Upper lobe of left lung (tissue), 6 donors: ENCODE results near the gene TSPAN16. TPM values are rescaled to one million over a fixed set of nuclear protein-coding genes. Genes with fewer than 3 reads are reported as not detected.

Source experiments
- ATAC-seq, 2 donors: fragments of 200-7000 bp; cut with Tn5 transposase; one replicate each; pipeline ENCODE4 v1.9.1; 2022; ENCODE audit warnings: mild to moderate bottlenecking in 2 of 2, moderate library complexity in 2 of 2; ENCODE audit not compliant: low FRiP score in 2 of 2
- DNase-seq, 2 donors: peaks; one replicate each; pipeline ENCODE4 v3.0.0-alpha.2; 2019 to 2020
- H3K27ac ChIP-seq, 4 donors: fragments of 200-600 bp; sonication (generic); one replicate each; pipeline ENCODE4 v1.5.1; 2016 to 2019
- H3K27me3 ChIP-seq, 4 donors: fragments of 200-600 bp; sonication (generic); one replicate each; pipeline ENCODE4 v1.5.1; 2017 to 2019
- H3K36me3 ChIP-seq, 4 donors: fragments of 200-600 bp; sonication (generic); one replicate each; pipeline ENCODE4 v1.5.1; 2016 to 2019
- H3K4me1 ChIP-seq, 4 donors: fragments of 200-600 bp; sonication (generic); one replicate each; pipeline ENCODE4 v1.5.1; 2018 to 2019
- H3K4me3 ChIP-seq, 4 donors: fragments of 200-600 bp; sonication (generic); one replicate each; pipeline ENCODE4 v1.5.1; 2017 to 2019; ENCODE audit warnings: mild to moderate bottlenecking in 2 of 4, moderate library complexity in 1 of 4
- H3K9me3 ChIP-seq, 4 donors: fragments of 200-600 bp; sonication (generic); one replicate each; pipeline ENCODE4 v1.5.1; 2018 to 2019
- EP300 ChIP-seq, 4 donors: sonication (generic); formaldehyde crosslinking; IDR thresholded peaks; one replicate each; pipeline ENCODE4 v1.5.1; 2017; ENCODE audit warnings: antibody characterized with exemption in 4 of 4, control low read depth in 2 of 4
- POLR2A ChIP-seq, 4 donors: fragments of 450-650 bp; IDR thresholded peaks; one replicate each; pipeline ENCODE4 v1.5.1; 2016 to 2017; ENCODE audit warnings: antibody characterized with exemption in 4 of 4, mild to moderate bottlenecking in 2 of 4
- POLR2AphosphoS5 ChIP-seq, 2 donors: sonication (generic); formaldehyde crosslinking; IDR thresholded peaks; one replicate each; pipeline ENCODE4 v1.5.1; 2017; ENCODE audit warnings: antibody characterized with exemption in 2 of 2
- WGBS, 2 donors: methylation state at CpG; one replicate each; pipeline ENCODE4 v1.1.5; 2017 to 2018; 5-methylcytosine and 5-hydroxymethylcytosine counted together
- total RNA-seq, 6 donors: library from RNA; depleted of rRNA in 4 of 6; stranded (reverse); fragments of >200 nt in 4 of 6; gene quantifications; one replicate each; pipeline versions ENCODE4 v1.1.0 to v1.2.1, GENCODE V29; 2016 to 2021
- TF ChIP-seq, protein P1 (sequence below), 6 experiments: fragments of 450-650 bp in 4 of 6; fragments of 200-600 bp in 2 of 6; sonication (generic) in 2 of 6; IDR thresholded peaks; one replicate each; pipeline ENCODE4 v1.5.1; 2016 to 2019; ENCODE audit warnings: antibody characterized with exemption in 6 of 6
- donor health status: DM: no; HTN: no; CAD: no; lungs with moderate emphysema.
- donor health status: DM: no; HTN: yes; CAD: no; lungs with severe emphysema.

TSPAN16 gene
- total RNA-seq, 6 donors from 2014 or later: not detected

DNA sequence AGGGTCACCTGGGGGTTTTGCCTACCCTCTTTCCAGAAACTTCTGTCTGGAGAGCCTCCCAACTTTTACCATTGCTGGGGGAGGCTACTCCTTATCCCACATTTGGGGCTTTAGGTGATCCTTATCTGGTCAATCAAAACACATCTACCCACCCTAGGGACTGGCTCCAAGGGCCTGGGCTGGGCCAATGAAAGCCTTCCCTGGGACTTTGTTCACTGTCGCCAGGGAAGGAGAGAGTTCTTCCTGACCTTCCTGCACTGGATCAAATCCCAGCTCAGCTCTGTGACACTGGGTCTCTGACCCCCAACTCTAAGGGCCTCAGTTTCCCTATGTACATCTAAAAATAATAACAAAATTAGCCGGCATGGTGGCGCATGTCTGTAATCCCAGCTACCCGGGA lies 44.7 kb upstream of the TSPAN16 start:
- H3K9me3 ChIP-seq: no peaks in the 10 kb centered on the region
- H3K36me3 ChIP-seq: peaks cover 11 to 60% (median 22%) of the 10 kb centered on the region in 4 donors
- H3K27ac ChIP-seq: peak overlapping the region in 2 of 4 donors; percentile 85 to 88
- DNase-seq (no peak), ATAC-seq (no peak)
- TF ChIP-seq EP300 (IDR thresholded peaks at IDR 0.05): no peak
- H3K4me1 ChIP-seq: peaks cover 39 to 58% (median 53%) of the 10 kb centered on the region in 4 donors
- H3K4me3 ChIP-seq: no peak overlapping the region
- H3K27me3 ChIP-seq: no peaks in the 10 kb centered on the region
- 96 to 97% methylated on average over 4 of the region's 4 CpGs for WGBS, 2 donors

DNA sequence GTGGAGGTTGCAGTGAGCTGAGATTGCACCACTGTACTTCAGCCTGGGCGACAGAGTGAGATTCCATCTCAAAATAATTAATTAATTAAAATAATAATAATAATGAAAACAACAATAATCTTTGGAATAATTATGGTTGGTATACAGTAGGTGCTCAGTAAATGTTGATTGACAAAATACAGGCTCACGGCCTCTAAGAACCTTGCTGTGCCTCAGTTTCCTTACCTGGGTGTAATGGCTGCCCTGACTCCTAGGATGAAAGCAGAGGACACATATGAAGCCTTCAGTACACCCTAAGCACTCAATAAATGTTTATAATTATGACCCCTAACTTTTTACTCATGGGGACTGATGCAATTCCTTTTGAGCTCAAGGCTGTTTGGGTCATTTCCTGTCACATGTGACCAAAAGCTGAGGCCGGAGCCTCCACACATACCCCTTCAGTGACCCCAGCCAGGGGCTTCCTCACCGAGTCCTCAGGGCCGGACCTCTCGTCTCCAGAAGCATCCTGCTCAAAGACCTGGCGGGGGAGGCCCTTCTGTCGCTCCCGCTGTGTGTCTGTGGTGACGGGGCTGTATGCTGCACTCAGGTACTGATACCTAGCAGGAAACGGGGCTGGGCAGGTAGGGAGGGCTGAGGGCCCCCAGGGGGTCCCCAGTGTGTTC lies 44.2 kb upstream of the TSPAN16 start:
- Histone ChIP-seq H3K9me3 (no peaks in the 10 kb centered on the region), H3K27me3 (no peaks in the 10 kb centered on the region), H3K36me3 (peaks cover 11 to 54% (median 22%) of the 10 kb centered on the region in 4 donors), H3K4me1 (peaks cover 35 to 58% (median 50%) of the 10 kb centered on the region in 4 donors), H3K4me3 (no peak overlapping the region), H3K27ac (peak overlapping the region; percentile 70 to 88 (median 83))
- DNase-seq (peak in 1 of 2 donors; percentile 48), ATAC-seq (no peak)
- 80% methylated on average over 11 of the region's 11 CpGs for WGBS, 2 donors
- no peak for TF ChIP-seq POLR2AphosphoS5 (IDR thresholded peaks at IDR 0.05)
- no peak for TF ChIP-seq EP300 (IDR thresholded peaks at IDR 0.05)
- no peak for TF ChIP-seq POLR2A (IDR thresholded peaks at IDR 0.05)

DNA sequence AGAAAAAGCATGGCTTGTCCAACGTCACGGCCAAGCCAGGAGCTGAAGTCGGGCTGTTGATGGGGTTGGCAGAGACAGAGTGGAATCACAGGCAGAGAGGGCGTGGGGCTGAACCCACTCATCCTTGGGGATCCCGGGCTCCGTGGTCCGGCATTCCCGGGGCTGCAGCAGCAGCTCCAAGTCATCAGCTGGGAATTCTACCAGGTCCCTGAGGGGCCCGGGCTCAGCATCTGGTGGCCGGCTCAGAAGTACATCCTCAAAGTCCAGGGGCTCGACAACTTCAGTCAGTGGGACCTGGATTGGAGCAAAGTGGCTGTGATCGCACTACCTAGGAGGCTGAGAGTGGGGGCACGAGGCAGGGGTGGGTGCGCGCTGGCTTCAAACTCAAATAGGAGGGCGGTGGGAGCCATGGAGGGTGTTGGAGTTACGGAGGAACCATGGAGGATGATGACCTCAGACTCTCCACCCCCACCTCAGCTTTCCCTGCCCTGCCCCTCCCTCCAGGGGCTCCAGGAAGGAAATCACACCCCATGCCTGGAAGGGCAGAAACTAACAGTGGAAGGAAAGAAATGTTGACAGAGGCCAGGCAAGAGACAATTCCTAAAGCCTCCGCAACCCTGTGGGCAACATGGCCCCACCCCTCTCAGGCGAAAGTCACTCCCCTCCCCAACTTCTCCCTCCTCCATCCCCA lies 43.1 kb upstream of the TSPAN16 start:
- peaks cover 11 to 46% (median 22%) of the 10 kb centered on the region in 4 donors for H3K36me3 ChIP-seq
- H3K4me3 ChIP-seq: no peak overlapping the region
- H3K27ac ChIP-seq: peak overlapping the region; percentile 70 to 88 (median 83)
- no peaks in the 10 kb centered on the region for H3K27me3 ChIP-seq
- H3K9me3 ChIP-seq: no peaks in the 10 kb centered on the region
- DNase-seq (peak in 1 of 2 donors; percentile 61), ATAC-seq (peak in 1 of 2 donors; percentile 16)
- no peak for TF ChIP-seq POLR2A (IDR thresholded peaks at IDR 0.05)
- peak; percentile 17 to 80 for TF ChIP-seq POLR2AphosphoS5 (IDR thresholded peaks at IDR 0.05)
- TF ChIP-seq EP300 (IDR thresholded peaks at IDR 0.05): peak in 2 of 4 donors; percentile 51 to 59
- H3K4me1 ChIP-seq: peaks cover 26 to 53% (median 41%) of the 10 kb centered on the region in 4 donors
- WGBS, 2 donors: 76 to 86% methylated on average over 12 to 16 of the region's 19 CpGs

DNA sequence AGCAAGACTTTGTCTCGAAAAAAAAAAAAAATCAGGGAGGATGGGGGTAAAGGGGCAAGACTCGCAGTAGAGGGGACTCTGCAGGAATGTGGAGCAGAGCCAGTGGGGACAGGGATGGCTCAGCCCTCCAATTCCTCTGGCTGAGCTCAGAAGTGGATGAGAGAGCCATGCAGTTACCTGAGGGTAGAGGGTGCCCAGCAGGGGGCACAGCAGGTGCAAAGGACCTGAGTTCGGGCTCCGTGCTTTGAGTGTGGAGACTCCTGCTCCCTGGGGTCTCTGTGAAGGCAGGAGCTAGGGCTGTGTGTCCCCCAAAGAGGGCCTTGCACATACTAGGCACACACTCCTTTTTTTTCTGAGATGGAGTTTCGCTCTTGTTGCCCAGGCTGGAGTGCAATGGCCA lies 41.3 kb upstream of the TSPAN16 start:
- ATAC-seq: no peak
- peaks cover 11 to 32% (median 22%) of the 10 kb centered on the region in 4 donors for H3K36me3 ChIP-seq

DNA sequence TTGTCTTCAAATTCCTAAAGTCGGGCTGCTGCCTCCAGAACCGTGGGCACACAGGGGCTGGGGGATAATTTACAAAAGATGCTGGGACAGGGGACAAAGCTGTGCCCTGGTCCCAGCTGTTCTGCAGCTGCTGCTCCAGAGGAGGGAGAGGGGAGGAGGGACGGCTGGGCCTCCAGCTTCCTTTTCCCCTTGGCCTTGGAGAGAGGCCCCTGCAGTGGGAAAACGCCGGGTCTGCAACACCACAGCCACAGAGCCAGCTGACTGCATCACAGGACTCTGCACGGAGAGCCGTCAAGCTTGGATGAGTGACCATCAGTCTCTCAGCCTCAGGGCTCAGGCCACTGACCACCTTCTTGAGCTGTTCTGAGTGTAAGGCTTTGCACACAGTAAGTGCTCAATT lies 39.8 kb upstream of the TSPAN16 start:
- DNase-seq (peak in 1 of 2 donors; percentile 30), ATAC-seq (no peak)
- Histone ChIP-seq H3K4me1 (peaks cover 26 to 40% (median 35%) of the 10 kb centered on the region in 4 donors), H3K9me3 (no peaks in the 10 kb centered on the region), H3K4me3 (no peak overlapping the region), H3K27ac (peak overlapping the region in 3 of 4 donors; percentile 28 to 88 (median 85)), H3K27me3 (no peaks in the 10 kb centered on the region), H3K36me3 (peaks cover 2 to 17% (median 14%) of the 10 kb centered on the region in 4 donors)
- 21 to 23% methylated on average over 7 of the region's 7 CpGs for WGBS, 2 donors
- TF ChIP-seq, protein P1, sequence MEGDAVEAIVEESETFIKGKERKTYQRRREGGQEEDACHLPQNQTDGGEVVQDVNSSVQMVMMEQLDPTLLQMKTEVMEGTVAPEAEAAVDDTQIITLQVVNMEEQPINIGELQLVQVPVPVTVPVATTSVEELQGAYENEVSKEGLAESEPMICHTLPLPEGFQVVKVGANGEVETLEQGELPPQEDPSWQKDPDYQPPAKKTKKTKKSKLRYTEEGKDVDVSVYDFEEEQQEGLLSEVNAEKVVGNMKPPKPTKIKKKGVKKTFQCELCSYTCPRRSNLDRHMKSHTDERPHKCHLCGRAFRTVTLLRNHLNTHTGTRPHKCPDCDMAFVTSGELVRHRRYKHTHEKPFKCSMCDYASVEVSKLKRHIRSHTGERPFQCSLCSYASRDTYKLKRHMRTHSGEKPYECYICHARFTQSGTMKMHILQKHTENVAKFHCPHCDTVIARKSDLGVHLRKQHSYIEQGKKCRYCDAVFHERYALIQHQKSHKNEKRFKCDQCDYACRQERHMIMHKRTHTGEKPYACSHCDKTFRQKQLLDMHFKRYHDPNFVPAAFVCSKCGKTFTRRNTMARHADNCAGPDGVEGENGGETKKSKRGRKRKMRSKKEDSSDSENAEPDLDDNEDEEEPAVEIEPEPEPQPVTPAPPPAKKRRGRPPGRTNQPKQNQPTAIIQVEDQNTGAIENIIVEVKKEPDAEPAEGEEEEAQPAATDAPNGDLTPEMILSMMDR (IDR thresholded peaks at IDR 0.05): no peak
- peak in 1 of 2 donors; percentile 9 for TF ChIP-seq POLR2AphosphoS5 (IDR thresholded peaks at IDR 0.05)

More for the DNA sequence above, 41.3 kb upstream of the TSPAN16 start:
- Histone ChIP-seq H3K4me3 (no peak overlapping the region), H3K27me3 (no peaks in the 10 kb centered on the region), H3K4me1 (peaks cover 24 to 45% (median 33%) of the 10 kb centered on the region in 4 donors), H3K27ac (peak overlapping the region in 2 of 4 donors; percentile 85 to 88), H3K9me3 (no peaks in the 10 kb centered on the region)
- WGBS, 2 donors: 81 to 89% methylated on average over 5 of the region's 5 CpGs
- no peak for DNase-seq
- no peak for TF ChIP-seq POLR2A (IDR thresholded peaks at IDR 0.05)
- no peak for TF ChIP-seq EP300 (IDR thresholded peaks at IDR 0.05)
- TF ChIP-seq, protein P1 (IDR thresholded peaks at IDR 0.05): no peak
- TF ChIP-seq POLR2AphosphoS5 (IDR thresholded peaks at IDR 0.05): no peak

GRCh38 chr19:11257846-11258380 lies 38.0 kb upstream of the TSPAN16 start:
- DNase-seq: no peak
- ATAC-seq: no peak
- WGBS, 2 donors: 82 to 92% methylated on average over 3 of the region's 3 CpGs
- H3K4me1 ChIP-seq: peaks cover 29 to 39% (median 34%) of the 10 kb centered on the region in 4 donors
- no peak overlapping the region for H3K4me3 ChIP-seq
- H3K9me3 ChIP-seq: no peaks in the 10 kb centered on the region
- H3K36me3 ChIP-seq: no peaks in the 10 kb centered on the region
- TF ChIP-seq, protein P1 (IDR thresholded peaks at IDR 0.05): no peak
- TF ChIP-seq POLR2A (IDR thresholded peaks at IDR 0.05) (no peak), POLR2AphosphoS5 (IDR thresholded peaks at IDR 0.05) (no peak), EP300 (IDR thresholded peaks at IDR 0.05) (no peak)
- peak overlapping the region in 1 of 4 donors; percentile 62 for H3K27ac ChIP-seq
- no peaks in the 10 kb centered on the region for H3K27me3 ChIP-seq
